Neutrophil (primary cell): ENCODE measurements around the gene TSPY10.
"Not testable (repeated sequence)": the region's sequence is repeated elsewhere in the genome, so short reads cannot be mapped to it uniquely, and the experiment has no call there.

Experiments
- H3K27ac ChIP-seq: fragments of 200-600 bp; sonication (generic); 2 replicates; pipeline ENCODE4 v1.5.1; 2016; ENCODE audit warnings: mild to moderate bottlenecking, moderate library complexity
- H3K27me3 ChIP-seq: fragments of 200-600 bp; sonication (generic); 2 replicates; pipeline ENCODE4 v1.6.0; 2016; ENCODE audit warnings: mild to moderate bottlenecking
- H3K36me3 ChIP-seq: fragments of 200-600 bp; sonication (generic); 2 replicates; pipeline ENCODE4 v1.5.1; 2017
- H3K4me1 ChIP-seq, 2 experiments: fragments of 200-600 bp in 1 of 2; sonication (generic) in 1 of 2; 1 replicate in 1 of 2; 2 replicates in 1 of 2; pipeline versions ENCODE4 v1.5.1 to v1.6.1; 2013 to 2016; ENCODE audit warnings: low read depth in 1 of 2, low read length in 1 of 2, mild to moderate bottlenecking in 1 of 2, moderate library complexity in 1 of 2; ENCODE audit not compliant: control insufficient read depth in 1 of 2, insufficient read depth in 1 of 2
- H3K4me3 ChIP-seq, 2 experiments: fragments of 200-600 bp in 1 of 2; sonication (generic) in 1 of 2; 1 replicate in 1 of 2; 2 replicates in 1 of 2; pipeline ENCODE4 v1.5.1; 2013 to 2016; ENCODE audit warnings: low read depth in 1 of 2, low read length in 1 of 2, mild to moderate bottlenecking in 1 of 2, moderate library complexity in 1 of 2
- H3K9me3 ChIP-seq: fragments of 200-600 bp; sonication (generic); 2 replicates; pipeline ENCODE4 v1.5.1; 2016

Gene TSPY10

GRCh38 chrY:9527580-9527979 lies at the start of gene TSPY10:
TSS of gene TSPY10 (plus strand) at chrY:9527880. CDS start at chrY:9527926, 46 bp downstream.
- H3K9me3 ChIP-seq, H3K27ac ChIP-seq, H3K4me3 ChIP-seq, H3K4me1 ChIP-seq, H3K27me3 ChIP-seq, H3K36me3 ChIP-seq: not testable (repeated sequence)

- H3K27me3 ChIP-seq, H3K4me1 ChIP-seq, H3K9me3 ChIP-seq, H3K27ac ChIP-seq, H3K4me3 ChIP-seq, H3K36me3 ChIP-seq: not testable (repeated sequence)
Observed at GRCh38 chrY:9486967-9487366, 40.7 kb upstream of the TSPY10 start, which contains the start of gene TSPY9. TSS of gene TSPY9 (plus strand) at chrY:9487267. CDS start at chrY:9487313, 46 bp downstream.

GRCh38 chrY:9504396-9504795 lies 23.3 kb upstream of the TSPY10 start:
- H3K36me3 ChIP-seq, H3K4me3 ChIP-seq, H3K4me1 ChIP-seq, H3K9me3 ChIP-seq, H3K27ac ChIP-seq, H3K27me3 ChIP-seq: not testable (repeated sequence)

GRCh38 chrY:9516287-9516686 lies 11.4 kb upstream of the TSPY10 start:
- H3K4me1 ChIP-seq, H3K9me3 ChIP-seq, H3K27ac ChIP-seq, H3K4me3 ChIP-seq, H3K36me3 ChIP-seq, H3K27me3 ChIP-seq: not testable (repeated sequence)
